SK-MEL-5 (cell line): ENCODE results near the gene SPINK7. TPM values are rescaled to one million over a fixed set of nuclear protein-coding genes. Genes with fewer than 3 reads are reported as not detected.
"Not testable (repeated sequence)": the region's sequence is repeated elsewhere in the genome, so short reads cannot be mapped to it uniquely, and the experiment has no call there.

Experiments
- DNase-seq: peaks from one replicate; pipeline ENCODE4 v3.0.0-alpha.2; 2016; ENCODE audit warnings: low read depth, low spot score
- in situ Hi-C: cut with HindIII; loops from 2 replicates; pipeline ENCODE4 v1.10.0; 2016; ENCODE audit warnings: low sequenced_read_pairs, high pct_unique_total_duplicates, low pct_unique_long_range_greater_than_20kb
- polyA plus RNA-seq, 2 experiments: library from polyadenylated mRNA; depleted of rRNA; stranded (reverse); fragments of >200 nt; gene quantifications; 2 replicates each; pipeline ENCODE4 v1.2.3, GENCODE V29; 2015
- total RNA-seq: library from RNA; depleted of rRNA; stranded (reverse); fragments of >200 nt; shearing (Covaris generic); gene quantifications from 2 replicates; pipeline ENCODE4 v1.2.3, GENCODE V29; 2014; rRNA removed

The SPINK7 gene
- not detected in 2 replicates for total RNA-seq
- not detected in 2 replicates for polyA plus RNA-seq (2015; cell fraction: cytosol; rRNA removed)
- not detected in 2 replicates for polyA plus RNA-seq (2015; cell fraction: nucleus; rRNA removed)

DNA sequence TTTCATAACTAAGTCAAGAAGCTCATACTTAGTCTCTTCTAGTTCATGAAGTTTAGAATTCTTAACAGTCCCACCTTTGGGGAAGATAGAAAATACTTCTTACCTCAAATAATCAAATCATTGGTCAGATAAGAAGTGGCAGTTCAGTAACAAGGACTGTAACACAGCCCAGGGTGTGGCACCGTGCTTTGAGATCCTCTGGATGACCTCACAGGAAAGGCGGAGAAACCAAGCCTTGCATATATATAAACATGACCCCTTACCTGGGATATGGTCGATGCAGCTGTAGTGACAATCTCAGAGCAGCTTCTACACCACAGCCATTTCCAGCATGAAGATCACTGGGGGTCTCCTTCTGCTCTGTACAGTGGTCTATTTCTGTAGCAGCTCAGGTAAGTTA, at the start of gene SPINK7:
Gene SPINK7, plus strand, starts transcription at position 271 of the 400 bp plus-strand sequence. Its CDS starts 61 bp downstream, at position 332.
- DNase-seq, result no peak
- in situ Hi-C loops, result no loop called here

DNA sequence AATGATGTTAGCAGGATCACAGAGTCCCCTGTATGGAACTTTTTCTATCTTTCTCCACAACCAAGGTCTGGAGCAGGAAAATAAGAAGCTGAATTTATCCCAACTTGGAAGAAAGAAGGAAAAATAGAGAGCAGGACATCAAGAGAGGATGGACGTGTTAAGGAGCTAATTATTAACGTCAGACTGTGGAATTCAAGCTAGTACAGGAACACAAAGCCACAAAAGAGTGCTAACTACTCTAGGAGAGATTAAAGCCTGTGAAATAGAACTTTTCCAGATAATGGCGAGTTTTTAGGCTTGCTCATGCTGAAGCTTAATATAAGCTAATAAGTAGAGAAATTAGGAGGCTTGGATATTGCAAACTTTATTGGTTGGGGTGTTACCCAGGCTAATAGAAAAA, 44.3 kb upstream of the SPINK7 start:
- DNase-seq, result no peak
- in situ Hi-C loops, result no loop called here

DNA sequence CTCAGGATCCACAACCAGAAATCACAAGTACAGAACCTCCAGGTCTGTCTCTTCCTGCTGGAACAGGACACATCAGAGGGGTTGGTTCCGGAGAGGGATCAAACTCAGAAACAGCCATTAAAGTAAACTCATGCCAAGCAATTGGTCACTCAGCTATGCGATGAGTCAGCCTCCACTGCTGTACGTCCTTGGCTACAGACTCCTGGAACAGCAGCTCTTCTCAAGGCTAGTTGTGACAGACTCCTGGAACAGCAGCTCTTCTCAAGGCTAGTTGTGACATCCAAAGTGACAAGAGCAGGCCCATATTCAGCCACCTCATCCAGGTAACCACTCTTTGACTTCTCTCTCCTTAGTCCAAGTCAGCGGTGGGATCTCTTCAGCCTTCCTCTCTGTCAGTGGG, 43.7 kb upstream of the SPINK7 start, which contains the start of gene SPINK13:
Gene SPINK13, plus strand, starts transcription at position 229 of the 400 bp plus-strand sequence. CDS start 1,279 bp downstream, outside the sequence.
- DNase-seq, result peak; percentile 3
- in situ Hi-C loops, result no loop called here

- DNase-seq, in situ Hi-C loops: not testable (repeated sequence)
Observed at GRCh38 chr5:148275129-148275528, 37.1 kb upstream of the SPINK7 start.

DNA sequence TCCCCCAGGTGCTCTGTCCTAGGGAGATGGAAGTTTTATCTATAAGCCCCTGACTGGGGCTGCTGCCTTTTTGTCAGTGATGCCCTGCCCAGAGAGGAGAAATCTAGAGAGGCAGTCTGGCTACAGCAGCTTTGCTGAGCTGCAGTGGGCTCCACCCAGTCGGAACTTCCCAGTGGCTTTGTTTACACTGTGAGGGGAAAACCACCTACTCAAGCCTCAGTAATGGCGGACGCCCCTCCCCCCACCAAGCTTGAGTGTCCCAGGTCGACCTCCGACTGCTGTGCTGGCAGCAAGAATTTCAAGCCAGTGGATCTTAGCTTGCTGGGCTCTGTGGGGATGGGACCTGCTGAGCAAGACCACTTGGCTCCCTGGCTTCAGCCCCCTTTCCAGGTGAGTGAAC, 31.3 kb upstream of the SPINK7 start:
- DNase-seq, in situ Hi-C loops: not testable (repeated sequence)

- DNase-seq, in situ Hi-C loops: not testable (repeated sequence)
Observed at GRCh38 chr5:148281336-148281735, 30.9 kb upstream of the SPINK7 start.

DNA sequence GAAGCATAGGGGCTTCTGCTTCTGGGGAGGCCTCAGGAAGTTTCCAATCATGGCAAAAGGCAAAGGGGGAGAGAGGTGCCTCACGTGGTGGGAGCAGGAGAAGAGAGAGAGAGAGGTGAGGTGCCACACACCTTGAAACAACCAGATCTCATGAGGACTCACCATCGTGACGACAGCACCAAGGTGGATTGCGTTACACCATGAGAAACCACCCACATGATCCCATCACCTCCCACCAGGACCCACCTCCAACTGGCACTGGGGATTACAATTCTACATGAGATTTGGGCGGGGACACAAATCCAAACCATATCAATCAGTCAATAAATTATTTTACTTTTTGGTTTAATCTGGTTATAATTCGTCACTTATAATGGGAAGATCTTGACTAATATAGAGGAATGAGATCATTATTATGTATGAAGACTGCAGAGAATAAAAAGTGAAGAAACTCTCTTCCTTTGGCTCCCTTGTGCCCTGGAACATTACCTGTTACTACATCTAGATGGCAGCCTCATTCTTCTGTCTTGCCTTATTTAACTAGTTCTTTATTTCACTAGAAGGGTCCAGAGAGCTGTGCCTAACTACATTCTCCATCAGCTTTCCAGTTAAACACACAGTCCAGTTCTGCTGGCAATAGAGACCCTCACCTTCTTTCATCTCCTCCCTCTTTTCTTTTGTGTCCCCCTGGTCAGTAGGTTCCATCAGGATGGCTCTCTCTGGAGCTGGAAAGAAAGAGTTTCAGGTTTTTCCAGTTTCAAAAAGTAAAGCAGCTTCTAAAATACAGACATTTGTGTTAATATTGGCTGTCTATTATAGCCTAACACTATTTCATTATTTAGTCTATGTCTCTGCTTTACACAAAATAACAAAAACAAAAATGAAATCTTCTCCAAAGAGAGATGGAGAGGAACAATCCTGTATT, 21.7 kb upstream of the SPINK7 start:
- in situ Hi-C loops, result no loop called here
- DNase-seq, result peak; percentile 51

- no peak for DNase-seq
- in situ Hi-C loops, result no loop called here
Observed at GRCh38 chr5:148297731-148298130, 14.5 kb upstream of the SPINK7 start.

DNA sequence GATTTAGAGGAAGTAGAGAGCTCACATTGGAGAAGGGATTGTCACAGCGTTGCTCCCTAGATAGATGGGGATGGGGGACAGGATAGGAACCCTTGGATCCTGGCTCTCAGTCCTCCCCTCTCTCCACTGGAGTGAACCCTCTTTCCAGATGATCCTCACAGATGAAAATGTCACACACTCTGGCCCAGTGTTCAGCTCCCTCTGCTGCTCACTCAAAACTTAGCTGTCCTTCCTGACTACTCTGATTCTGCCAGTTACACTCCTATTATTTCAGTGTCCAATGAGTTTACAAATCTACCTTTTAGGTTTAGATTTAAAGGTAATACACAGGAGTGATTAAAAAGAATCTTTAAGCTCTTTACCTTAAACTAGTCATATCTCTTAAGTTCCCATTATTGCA, 5.8 kb upstream of the SPINK7 start:
- peak; percentile 10 for DNase-seq
- in situ Hi-C loops, result no loop called here

DNA sequence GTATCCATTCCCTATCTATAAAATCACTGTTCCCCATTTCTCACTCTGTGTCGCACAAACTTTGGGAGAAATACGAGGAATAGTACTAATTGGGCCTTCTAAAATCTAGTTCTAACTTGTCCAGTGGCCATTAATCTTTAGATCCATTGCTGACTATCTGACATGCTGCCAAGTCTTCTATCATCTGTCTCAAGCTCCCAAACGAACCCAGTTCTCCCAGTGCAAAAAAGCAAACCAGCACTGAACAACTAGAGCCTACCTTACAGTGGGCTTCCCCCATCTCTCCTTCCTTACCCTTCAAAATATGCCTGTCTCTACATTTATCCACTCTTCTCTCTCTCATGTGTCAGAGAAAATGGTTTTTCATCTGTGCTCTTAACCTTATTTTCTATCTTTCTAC, 3.2 kb upstream of the SPINK7 start:
- DNase-seq, result no peak
- in situ Hi-C loops, result no loop called here

- no peak for DNase-seq
- in situ Hi-C loops, result no loop called here
Observed at GRCh38 chr5:148309746-148310145, 2.5 kb upstream of the SPINK7 start.

DNA sequence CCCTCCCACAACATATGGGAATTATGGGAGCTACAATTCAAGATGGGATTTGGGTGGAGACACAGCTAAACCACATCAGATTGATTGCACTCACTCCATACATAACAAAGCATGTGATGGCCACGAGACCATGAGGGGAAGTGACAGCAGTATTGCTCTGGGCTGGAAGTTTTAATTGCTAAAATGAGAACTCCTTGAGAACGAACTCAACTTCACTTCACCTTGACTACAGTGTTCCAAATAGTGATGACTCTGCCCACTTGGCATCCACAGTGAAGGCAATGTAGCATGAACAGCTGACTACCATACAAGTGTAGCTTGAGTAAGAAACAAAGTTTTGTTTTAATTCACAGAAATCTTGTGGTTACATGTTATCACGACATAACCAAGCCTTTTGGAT, 739 bp upstream of the SPINK7 start:
- in situ Hi-C loops, result no loop called here
- no peak for DNase-seq

DNA sequence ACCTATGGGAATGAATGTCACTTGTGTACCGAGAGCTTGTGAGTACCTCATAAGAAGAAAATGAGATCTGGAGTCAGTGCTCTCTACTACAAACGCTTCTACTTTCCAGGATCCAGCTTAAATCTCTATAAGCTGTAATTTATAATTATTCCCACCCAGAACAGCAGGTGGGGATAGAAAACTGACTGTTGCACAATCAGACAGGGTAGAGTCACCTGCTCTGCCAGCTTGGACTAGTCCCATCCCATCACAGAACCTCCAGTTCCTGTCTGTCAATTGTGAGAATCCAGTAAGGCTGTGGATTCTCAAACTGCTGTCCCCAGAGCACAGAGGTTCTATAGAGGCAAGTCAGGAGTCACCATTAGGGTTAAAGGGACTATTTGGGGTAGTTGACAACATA, 2.0 kb downstream of the SPINK7 start:
- in situ Hi-C loops, result no loop called here
- no peak for DNase-seq

GRCh38 chr5:148314731-148315130, 2.5 kb downstream of the SPINK7 start:
- no peak for DNase-seq
- in situ Hi-C loops, result no loop called here

DNA sequence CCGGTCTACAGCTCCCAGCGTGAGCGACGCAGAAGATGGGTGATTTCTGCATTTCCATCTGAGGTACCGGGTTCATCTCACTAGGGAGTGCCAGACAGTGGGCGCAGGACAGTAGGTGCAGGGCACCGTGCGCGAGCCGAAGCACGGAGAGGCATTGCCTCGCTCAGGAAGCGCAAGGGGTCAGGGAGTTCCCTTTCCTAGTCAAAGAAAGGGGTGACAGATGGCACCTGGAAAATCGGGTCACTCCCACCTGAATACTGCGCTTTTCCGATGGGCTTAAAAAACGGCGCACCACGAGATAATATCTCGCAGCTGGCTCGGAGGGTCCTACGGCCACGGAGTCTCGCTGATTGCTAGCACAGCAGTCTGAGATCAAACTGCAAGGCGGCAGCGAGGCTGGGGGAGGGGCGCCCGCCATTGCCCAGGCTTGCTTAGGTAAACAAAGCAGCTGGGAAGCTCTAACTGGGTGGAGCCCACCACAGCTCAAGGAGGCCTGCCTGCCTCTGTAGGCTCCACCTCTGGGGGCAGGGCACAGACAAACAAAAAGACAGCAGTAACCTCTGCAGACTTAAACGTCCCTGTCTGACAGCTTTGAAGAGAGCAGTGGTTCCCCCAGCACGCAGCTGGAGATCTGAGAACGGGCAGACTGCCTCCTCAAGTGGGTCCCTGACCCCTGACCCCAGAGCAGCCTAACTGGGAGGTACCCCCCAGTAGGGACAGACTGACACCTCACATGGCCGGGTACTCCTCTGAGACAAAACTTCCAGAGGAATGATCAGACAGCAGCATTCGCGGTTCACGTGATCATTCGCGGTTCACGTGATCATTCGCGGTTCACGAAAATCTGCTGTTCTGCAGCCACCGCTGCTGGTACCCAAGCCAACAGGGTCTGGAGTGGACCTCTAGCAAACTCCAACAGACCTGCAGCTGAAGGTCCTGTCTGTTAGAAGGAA, 8.1 kb downstream of the SPINK7 start:
- DNase-seq, in situ Hi-C loops: not testable (repeated sequence)

DNA sequence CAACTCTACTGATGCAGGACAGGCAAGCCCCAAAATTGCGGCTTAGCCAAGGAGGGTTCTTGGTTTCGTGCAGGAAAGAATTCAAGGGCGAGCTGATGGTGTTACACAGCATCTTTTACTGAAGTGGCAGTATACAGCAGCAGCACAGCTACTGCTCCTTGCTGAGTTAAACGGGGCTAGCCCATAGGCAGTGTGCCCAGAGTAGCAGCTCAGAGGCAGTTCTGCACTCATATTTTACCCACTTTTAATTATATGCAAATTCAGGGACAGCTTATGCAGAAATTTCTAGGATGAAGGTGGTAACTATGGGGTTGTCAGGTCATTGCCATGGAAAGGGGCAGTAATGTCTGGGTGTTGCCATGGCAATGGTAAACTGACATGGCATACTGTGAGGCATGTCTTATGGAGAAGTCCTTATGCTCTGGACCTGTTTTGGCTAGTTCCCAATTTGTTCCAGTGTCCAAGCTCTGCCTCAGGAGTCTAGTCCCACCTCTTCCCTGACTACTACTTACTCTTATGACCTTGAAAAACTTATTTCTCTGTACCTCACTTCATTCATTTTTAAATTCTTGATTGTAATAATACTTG, 21.1 kb downstream of the SPINK7 start:
- no peak for DNase-seq
- in situ Hi-C loops, result no loop called here

- in situ Hi-C loops, result no loop called here
- no peak for DNase-seq
Observed at GRCh38 chr5:148335259-148335658, 23.0 kb downstream of the SPINK7 start, which contains the start of gene SPINK9. Gene SPINK9, plus strand, starts transcription at chr5:148335559. Its CDS starts 55 bp downstream, at chr5:148335614.
